GM19468 (cell line): Measurements from ENCODE around the gene ITM2C.
A peak's percentile ranks its signal among the peaks of the same experiment; 100 is the strongest.

Source experiments
- ATAC-seq: cut with Tn5 transposase; IDR thresholded peaks from one replicate; pipeline ENCODE4 v1.9.1; 2021; ENCODE audit warnings: mild to moderate bottlenecking, moderate library complexity, moderate number of reproducible peaks; ENCODE audit not compliant: unreplicated experiment; ENCODE audit errors: extremely low read depth

ITM2C gene, protein sequence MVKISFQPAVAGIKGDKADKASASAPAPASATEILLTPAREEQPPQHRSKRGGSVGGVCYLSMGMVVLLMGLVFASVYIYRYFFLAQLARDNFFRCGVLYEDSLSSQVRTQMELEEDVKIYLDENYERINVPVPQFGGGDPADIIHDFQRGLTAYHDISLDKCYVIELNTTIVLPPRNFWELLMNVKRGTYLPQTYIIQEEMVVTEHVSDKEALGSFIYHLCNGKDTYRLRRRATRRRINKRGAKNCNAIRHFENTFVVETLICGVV

DNA sequence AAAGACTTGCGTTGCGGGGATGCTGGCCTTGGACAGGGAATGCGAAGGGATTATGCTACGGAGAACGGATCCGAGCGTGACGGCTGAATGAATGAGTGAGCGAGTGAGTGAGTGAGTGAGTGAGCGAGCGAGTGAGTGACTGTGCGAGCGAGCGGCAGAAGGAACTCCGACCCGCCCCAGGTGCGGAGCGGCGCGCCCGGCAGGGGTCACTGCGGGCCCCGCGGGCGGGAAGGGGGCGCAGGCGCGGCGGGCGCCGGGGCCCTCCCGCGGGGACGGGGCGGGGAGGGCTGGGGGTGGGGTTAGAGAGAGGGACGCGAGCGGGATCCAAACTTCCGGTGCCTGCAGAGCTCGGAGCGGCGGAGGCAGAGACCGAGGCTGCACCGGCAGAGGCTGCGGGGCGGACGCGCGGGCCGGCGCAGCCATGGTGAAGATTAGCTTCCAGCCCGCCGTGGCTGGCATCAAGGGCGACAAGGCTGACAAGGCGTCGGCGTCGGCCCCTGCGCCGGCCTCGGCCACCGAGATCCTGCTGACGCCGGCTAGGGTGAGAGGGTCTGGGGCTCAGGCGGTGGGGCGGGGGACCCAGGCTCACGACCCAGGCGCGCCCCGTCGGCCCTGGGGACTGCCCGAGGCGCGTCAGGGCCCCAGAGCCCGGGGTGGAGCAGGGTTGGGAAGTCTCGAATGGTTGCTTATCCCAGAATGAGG, at the start of gene ITM2C:
Gene ITM2C (plus strand): TSS at position 338 of the 702 bp plus-strand sequence. CDS start 84 bp downstream, at position 422.
- ATAC-seq: peak; percentile 63

DNA sequence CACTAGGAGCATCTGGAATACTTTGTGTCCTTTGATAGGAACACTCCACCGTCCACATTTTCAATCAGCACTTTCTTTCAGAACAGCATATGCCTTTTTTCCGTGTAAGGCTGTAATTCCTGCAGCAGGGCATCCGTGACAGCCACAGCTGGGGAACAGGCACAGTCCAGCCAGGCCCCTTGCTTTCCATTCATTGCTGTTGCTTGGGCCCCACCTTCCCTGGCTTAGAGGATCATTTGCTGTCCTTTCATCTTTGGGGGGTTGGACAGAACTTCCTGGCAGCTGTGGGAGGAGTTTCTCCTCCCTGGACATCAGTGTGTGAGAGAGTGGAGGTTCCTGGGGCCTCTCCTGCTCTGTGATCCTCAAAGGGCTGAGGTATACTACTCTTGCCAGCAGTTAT, 49.7 kb upstream of the ITM2C start:
- no peak for ATAC-seq

DNA sequence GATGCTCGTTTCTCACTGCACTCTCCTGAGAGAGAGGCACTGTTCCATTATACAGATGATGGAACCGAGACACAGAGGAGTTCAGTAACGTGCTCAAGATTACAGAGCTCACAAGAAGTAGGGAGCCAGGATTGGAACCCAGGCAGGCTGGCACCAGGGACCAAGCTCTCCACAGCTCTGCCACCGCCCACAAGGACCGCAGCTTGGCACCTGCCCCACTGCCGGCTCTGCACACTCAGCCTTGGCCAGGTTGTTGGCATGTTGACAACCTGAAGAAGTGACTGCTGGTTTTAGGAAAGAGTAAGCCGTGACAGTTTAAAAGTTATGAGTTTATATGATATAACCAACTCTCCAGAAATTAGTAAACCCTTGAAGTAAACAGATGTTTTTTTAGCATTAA, 48.0 kb upstream of the ITM2C start:
- no peak for ATAC-seq

DNA sequence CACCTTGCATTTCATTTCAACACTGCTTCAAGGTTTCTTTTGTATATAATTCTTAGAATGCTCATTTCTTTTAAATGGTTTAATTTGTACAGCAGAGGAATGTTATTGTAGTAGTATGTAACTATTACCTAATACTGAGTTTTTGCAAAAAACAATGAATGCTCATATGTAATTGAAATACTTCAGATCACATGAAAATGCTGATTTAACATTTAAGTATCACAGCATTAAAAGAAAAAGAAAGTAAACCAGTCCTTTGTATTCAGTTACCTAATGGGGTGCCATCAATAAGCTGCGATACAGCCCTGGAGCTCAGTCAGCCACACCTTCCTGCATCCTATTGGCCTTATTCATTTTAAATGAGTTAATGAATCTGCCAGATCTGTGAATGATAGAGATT, 45.3 kb upstream of the ITM2C start:
- no peak for ATAC-seq

DNA sequence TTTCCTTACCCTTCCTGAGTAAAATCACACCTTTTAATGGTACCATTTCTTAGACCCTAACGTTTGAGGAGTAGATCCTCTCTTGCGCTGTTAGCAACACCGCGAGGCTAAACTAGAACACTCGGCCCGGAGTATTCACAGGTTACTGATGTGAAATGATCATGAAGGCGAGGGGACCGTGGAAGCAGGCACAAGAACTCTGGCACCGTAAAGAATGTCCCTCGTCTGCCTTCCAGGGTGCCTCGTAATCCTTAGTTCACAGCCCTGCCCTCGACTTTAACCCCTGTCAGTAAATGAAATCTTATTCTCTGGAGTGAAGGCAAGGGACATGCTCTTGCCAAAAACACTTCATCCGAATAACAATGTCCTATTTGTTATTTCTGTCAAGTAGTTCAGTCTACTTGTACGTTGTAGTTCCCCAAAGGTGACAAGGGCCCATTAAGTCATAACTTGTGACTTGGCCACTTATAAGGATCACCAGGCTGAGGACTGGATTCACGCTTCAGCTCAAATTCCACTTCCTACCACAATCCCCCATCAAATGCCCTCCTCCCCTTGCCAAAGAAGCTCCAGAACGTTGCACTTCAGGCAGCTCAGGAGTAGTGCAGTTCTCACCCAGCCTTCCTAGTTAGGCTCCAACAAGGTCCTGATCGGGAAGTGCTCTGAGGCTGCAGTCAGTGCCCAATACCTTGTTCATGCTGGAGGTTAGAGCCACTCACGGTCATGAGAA, 43.3 kb upstream of the ITM2C start:
- no peak for ATAC-seq

DNA sequence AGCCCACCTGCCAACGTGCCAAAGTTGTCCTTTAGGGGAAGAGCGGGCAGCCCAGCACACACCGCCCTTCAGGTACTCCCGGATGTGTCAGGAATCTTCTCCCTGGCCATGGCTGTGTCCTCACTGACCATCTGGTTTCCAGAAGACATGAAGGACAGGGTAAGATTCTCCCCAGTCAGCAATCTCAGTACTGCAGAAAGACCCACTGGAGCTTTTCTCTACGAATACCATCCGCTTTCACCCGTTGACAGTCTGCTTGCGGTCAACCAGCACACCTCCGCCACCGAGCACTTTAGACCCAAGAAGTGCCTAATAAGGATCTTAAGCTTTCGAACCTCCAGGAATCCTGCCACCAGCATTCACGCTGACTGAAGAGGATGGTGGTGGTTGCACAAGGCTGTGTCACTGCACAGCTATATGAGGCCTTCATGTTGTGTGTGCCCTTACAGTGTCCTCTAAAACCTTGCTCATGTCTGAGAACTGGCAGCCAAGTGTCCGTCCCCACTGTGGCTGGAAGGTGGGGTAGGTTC, 42.7 kb upstream of the ITM2C start:
- no peak for ATAC-seq

DNA sequence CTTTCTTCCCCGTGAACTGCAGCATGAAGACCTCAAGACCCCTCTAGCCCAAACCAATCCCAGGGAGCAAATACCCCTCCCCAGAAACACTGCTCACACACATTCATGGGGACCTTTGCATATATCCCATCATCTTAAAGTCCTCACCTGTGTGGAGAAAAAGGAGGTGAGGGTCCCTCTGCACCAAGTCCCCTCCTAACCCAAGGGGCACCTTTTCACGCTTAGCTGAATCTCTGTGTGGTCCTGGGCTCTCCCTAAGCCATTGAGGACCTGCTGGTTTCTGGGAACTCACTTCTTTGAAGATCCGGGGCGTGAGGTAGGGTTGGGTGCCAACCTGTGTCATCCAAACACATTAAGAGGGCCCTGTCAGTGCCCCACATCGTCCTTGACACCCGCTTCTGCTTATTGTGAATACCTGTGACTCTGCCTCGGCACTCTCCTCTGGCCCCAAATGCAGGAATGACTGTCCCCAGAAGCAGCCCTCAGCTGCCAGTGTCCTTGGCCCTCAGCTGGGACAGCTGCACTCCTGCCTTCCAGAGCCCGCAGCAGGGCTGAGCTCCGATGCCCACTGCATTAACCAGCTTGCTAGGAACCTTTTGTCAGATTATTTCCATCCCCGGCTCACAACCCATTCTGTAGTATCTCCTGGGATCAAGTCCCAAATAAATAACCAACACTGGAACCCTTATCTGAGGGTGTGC, 41.3 kb upstream of the ITM2C start:
- no peak for ATAC-seq

DNA sequence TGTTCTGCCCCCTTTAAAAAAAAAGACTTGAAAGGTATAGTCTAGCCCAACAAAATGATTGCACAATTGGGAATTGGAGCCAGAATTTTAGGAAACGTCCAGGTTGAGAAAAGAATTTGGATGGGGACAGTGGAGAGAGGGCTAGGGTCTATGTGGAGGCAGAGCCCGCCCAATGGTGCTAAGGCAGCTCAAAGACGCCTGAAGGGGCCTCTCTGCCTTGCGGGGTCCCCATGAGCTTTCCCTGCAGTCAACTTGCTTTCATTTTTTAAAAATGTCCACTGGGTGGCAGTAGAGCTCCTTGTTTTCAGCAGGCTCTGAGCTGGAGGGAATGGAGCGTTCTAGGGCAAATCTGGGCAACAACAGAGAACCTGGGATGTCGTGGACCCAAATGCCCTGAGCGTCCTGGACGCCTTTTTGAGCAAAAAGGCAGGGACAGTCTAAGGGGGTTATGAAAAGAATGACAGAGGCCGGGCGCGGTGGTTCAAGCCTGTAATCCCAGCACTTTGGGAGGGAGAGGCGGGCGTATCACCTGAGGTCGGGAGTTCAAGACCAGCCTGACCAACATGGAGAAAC, 40.2 kb upstream of the ITM2C start:
- ATAC-seq: no peak

DNA sequence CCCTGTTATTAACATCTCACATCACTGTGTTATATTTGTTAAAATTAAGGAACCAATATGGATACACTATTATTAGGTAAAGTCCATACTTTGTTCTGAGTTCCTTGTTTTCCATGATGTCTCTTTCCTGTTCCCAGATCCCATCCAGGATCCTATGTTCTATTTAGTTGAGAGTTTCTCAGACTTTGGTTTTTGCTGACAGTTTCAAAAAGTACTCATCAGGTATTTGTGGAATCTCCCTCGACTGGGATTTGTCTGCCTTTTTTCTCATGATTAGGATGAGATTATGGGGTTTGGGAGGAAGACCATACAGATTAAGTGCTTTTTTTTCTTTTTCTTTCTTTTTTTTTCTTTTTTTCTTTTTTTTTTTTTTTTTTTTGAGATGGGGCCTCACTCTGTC, 39.4 kb upstream of the ITM2C start:
- ATAC-seq: no peak

DNA sequence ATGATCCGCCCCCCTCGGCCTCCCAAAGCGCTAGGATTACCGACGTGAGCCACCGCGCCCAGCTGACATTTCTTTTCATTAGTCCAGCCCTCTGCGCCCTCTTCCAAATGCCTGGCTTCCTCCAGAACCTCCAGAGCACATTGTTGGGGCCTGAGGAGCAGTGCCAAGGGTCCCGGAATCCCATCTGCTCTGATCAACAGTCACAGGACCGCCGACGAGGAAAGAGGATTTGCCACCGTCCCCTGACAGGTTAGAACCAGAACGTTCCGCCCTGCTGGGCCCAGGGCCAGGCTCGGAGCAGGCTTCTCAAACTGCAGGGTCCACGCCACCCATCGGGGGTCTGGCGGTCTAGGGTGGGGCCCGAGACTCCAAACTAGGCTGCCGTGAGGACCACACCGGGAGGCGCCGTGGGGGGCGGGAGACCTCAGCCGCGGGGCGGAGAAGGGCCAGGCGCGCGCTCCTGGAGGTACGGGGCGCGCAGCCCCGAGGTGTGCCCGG, 36.9 kb upstream of the ITM2C start:
- ATAC-seq: no peak

DNA sequence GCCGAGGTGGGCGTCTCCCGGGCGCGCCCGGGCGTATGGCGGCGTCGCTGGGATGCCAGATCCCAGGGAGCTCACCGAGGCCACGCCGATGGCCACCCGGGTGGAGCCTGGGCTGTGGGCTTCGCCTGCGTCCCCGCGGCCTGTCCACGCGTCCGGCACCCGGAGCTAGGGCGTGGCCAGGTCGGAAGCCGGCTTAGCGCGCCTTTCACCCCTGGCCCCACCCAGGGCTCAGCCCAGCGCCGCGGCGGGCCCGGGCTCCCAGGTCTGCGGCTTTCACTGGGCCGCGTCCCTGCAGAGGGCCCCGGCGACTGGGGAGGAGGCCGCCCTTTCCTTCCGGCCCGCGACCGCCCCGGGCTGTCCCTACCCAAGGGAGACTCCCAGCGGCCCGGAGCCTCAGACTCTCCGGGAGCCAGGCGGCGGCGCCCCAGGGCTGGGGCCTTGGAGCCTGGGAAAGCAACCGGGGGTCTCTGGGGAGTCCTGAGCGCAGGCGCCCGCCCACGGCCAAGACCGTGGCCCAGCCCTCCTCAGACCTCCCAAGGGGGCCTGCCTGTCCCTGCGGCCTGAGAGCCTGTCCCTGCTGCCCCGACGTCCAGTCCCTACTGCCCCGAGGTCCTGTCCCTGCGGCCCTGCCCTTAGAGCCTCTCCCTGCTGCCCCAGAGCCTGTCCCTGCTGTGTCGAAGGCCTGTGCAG, 36.3 kb upstream of the ITM2C start:
- ATAC-seq: no peak

DNA sequence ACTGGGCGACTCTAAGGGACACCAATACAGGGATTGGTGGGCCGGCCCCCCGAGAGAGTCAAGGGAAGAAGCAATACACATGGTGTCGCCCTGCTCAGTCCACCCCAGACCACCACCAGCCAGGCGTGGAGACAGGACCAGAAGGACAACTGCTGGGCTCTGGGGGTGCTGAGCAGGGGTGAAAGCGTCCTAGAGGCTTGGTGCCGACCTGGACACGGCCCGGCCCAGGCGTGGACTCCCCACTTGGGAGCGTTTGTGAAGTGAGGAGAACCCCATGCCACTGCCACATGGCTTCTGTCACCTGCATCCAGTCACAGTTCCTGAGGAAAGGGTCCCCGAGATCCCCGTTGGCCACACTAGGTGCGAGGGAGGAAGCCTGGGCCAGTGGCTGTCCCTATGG, 35.4 kb upstream of the ITM2C start:
- no peak for ATAC-seq

DNA sequence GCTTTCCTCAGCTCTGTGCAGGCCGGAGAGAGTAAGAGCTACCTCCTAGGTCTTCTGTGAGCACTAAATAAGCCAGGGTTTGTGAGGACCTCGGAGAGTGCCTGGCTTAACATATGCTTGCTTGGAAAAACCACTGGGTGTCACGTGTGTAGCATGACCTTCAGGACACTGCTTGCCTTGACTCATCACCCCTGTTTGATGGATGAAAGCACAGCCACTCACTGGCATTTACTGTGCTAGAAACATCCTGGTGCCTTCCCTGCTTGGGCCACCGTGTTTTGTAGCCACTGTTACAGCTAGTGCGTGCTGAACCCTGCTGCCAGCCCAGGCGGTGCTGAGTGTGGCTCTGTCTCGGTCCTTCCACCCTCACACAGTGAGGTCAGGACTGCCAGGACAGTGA, 34.8 kb upstream of the ITM2C start:
- no peak for ATAC-seq

DNA sequence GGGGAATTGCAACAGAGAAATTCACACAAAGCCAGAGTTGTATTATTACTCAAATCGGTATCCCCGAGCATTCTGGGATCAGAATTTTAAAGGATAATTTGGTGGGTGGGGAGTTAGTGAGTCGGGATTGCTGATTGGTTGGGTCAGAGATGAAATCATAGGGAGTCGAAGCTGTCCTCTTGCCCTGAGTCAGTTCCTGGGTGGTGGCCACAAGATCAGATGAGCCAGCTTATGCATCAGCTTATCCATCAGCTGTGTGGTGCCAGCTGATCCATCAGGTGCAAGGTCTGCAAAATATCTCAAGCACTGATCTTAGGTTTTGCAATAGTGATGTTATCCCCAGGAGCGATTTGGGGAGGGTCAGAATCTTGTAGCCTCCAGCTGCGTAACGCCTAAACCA, 34.3 kb upstream of the ITM2C start:
- ATAC-seq: no peak

DNA sequence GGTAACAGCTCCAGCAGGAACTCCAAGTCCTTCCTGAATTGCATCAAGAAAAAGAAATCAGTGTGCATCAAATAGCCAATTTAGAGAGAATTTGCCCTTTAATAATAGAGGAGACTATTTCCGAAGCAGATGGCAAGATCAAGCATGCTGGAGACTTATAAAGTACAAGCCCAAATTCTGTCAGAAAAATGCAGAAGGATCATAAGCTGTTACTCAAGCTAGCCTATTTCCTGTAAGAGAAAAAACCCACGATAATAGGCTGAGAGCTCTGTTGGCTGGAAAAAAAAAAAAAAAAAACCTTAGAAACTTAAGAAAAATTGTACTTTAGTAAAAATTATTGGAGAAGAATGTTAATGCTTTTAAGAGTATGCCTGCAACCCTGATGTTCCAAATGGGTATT, 24.4 kb upstream of the ITM2C start:
- no peak for ATAC-seq

DNA sequence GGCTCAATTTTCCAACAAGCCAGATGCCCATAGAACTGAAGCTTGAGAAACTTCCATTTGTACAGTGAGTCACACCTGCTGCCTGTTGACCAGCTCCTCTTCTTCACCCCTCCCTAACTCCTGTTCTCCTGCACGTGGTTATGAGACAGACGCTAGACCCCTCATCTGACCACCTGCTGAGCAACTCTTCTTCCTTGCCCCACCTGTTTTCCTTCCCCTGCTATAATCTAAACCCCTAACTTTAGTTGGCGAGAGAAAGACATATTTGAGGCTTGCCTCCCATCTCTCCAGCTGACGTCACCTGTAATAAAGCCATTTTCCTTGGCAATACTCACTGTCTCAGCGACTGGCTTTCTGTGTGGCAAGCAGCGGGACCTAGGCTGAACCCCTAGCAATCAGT, 22.3 kb upstream of the ITM2C start:
- no peak for ATAC-seq

DNA sequence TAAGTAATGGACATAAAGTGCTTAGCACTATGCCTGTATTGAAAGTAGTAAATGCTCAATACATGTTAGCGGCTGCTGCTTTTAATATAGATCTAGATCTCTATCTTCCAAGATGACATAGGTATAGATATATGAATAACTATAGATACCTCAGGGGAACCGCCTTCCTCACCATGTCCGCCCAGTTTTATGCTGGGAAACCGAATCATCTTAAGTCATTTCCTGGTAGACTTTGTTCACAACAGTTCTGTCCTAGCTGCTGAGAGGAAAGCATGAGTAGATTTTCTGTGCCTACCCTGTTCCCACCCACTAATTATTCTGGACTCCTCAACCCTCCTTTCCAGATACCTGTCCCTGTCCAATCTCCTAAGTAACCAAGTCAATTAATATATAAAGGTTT, 21.6 kb upstream of the ITM2C start:
- ATAC-seq: no peak

DNA sequence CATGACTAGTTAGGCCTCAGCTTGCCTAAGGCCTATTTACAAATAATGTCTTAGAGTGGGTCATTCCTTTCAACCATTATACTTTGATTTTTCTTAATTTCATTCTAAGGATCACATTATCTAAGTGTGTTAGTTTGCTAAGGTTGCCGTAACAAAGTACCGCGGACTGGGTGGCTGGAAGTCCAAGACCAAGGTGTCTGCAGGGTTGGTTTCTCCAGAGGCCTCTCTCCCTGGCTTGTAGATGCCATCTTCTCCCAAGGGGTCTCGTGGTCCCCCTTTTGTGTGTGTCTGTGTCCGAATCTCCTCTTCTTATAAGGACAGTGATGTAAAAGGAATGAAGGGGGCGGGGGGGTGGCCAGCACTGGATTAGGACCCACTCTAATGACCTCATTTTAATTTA, 18.4 kb upstream of the ITM2C start:
- ATAC-seq: no peak

DNA sequence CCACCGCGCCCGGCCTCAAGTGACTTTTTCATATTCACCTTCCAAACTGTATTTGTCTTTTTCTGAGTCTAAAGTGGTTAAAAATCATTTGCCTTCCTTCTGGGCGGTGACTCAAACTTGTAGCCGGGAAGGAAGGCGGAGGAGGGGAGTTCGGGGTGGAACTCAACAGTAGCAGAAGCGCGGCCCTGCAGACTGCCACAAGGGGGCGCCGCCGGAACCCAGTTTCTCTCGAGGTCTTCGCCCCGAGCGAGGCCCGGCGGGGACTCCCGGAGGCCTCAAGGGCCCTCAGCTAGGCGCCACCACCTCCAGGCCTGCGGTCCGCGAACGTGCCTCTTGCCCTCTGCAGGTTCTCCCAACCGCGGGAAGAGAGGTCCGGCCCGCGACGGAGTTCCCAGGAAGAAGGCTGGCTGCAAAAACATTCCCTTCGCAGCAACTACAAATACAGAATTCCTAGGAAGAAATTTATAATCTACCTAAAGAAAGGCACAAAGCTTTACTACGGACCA, 16.8 kb upstream of the ITM2C start:
- ATAC-seq: peak; percentile 44
